MM.1S (cell line): ENCODE data around the gene PINK1.

ENCODE experiments used
- DNase-seq: peaks from one replicate; pipeline ENCODE4 v3.0.0-alpha.2; 2015
- H2AFZ ChIP-seq: fragments of 300-600 bp; sonication (generic); 2 replicates; pipeline ENCODE4 v1.6.0; 2016; ENCODE audit warnings: antibody characterized with exemption, low read length
- H3F3A ChIP-seq: fragments of 300-600 bp; sonication (generic); 2 replicates; pipeline ENCODE4 v1.6.1; 2016; ENCODE audit warnings: mild to moderate bottlenecking, antibody characterized with exemption, low read length, moderate library complexity, mixed read lengths; ENCODE audit not compliant: insufficient read depth
- H3K27ac ChIP-seq: fragments of 300-600 bp; sonication (generic); 2 replicates; pipeline ENCODE4 v1.5.1; 2016; ENCODE audit warnings: mild to moderate bottlenecking, low read length
- H3K27me3 ChIP-seq: fragments of 300-600 bp; sonication (generic); replicated peaks from 2 replicates; pipeline ENCODE4 v1.6.0; 2016; ENCODE audit warnings: low read length; ENCODE audit not compliant: insufficient read depth
- H3K36me3 ChIP-seq: fragments of 300-600 bp; sonication (generic); replicated peaks from 2 replicates; pipeline ENCODE4 v1.6.1; 2016; ENCODE audit warnings: mild to moderate bottlenecking, low read length, mixed read lengths; ENCODE audit not compliant: insufficient read depth
- H3K4me1 ChIP-seq: fragments of 300-600 bp; sonication (generic); 2 replicates; pipeline ENCODE4 v1.6.1; 2016; ENCODE audit warnings: low read length, mixed read lengths
- H3K4me2 ChIP-seq: fragments of 300-600 bp; sonication (generic); 2 replicates; pipeline ENCODE4 v1.6.0; 2016; ENCODE audit warnings: low read depth, low read length
- H3K4me3 ChIP-seq: fragments of 300-600 bp; sonication (generic); 2 replicates; pipeline ENCODE4 v1.5.1; 2016; ENCODE audit warnings: low read length, mixed read lengths
- H3K79me2 ChIP-seq: fragments of 300-600 bp; sonication (generic); 2 replicates; pipeline ENCODE4 v1.6.1; 2016; ENCODE audit warnings: mixed run types, low read length, mixed read lengths
- H3K9ac ChIP-seq: fragments of 300-600 bp; sonication (generic); 2 replicates; pipeline ENCODE4 v1.6.1; 2016; ENCODE audit warnings: low read length, mixed read lengths
- H3K9me2 ChIP-seq: fragments of 300-600 bp; sonication (generic); replicated peaks from 2 replicates; pipeline ENCODE4 v1.6.1; 2016; ENCODE audit warnings: mild to moderate bottlenecking, low read length, mixed read lengths; ENCODE audit not compliant: insufficient read depth
- H3K9me3 ChIP-seq: fragments of 300-600 bp; sonication (generic); replicated peaks from 2 replicates; pipeline ENCODE4 v1.6.1; 2016; ENCODE audit warnings: mild to moderate bottlenecking, low read length, mixed read lengths; ENCODE audit not compliant: insufficient read depth
- H4K20me1 ChIP-seq: fragments of 300-600 bp; sonication (generic); 2 replicates; pipeline ENCODE4 v1.6.1; 2016; ENCODE audit warnings: mild to moderate bottlenecking, low read length, moderate library complexity, mixed read lengths; ENCODE audit not compliant: insufficient read depth
- EZH2 ChIP-seq: fragments of 300-600 bp; sonication (generic); optimal IDR thresholded peaks from 2 replicates; pipeline ENCODE3; 2017; ENCODE audit warnings: low read depth, mild to moderate bottlenecking, antibody characterized with exemption, low read length, mixed read lengths
- EZH2phosphoT487 ChIP-seq: fragments of 300-600 bp; sonication (generic); IDR thresholded peaks from 2 replicates; pipeline ENCODE4 v1.6.1; 2018; ENCODE audit warnings: antibody characterized with exemption, low read length
- TF ChIP-seq, protein P1 (sequence below): fragments of 300-600 bp; sonication (generic); IDR thresholded peaks from 2 replicates; pipeline ENCODE4 v1.5.1; 2016; ENCODE audit warnings: antibody characterized with exemption, low read length, mixed read lengths

PINK1 gene

DNA sequence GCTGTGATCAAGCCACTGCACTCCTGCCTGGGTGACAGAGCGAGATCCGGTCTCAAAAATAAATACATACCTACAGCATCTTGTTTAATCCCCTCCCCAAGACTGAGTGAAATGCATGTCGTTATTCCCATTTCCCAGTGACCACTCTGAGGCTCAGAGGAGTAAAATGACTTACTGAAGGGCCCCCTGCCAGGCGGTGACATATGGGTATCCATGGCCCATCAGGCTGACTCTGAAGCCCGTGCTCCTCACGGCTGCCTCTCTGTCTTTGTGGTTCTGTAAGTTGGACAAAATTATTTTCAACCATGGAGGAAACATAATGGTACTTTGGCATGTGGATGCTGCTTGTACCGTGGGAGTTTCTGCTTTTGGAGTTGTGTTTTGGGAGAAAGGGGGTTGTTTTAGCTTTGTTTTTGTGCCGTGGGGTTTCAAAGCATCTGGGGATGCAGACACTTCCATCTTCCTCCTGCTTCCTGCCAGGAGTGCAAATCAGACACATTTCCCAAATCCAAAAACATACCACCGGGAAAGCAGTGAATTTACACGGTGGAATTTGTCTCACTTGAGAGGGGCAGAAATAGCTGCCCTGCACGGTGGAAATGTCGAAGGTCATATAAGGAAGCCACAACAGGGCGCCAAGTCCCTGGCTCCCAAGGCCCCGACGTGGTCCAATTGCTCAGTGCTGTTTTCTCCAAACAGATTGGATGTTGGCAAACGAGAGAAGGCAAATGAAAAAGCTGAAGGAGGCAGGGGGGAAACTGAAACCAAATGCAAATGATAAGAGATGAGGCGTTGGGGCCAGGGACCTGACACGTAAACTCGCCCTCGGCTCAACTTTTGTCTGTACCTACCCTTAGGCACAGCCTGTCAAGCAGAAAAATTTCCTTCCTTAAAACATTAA is 17.1 kb upstream of the PINK1 start:
- TF ChIP-seq EZH2phosphoT487, result no peak
- TF ChIP-seq EZH2, result no peak
- TF ChIP-seq, protein P1, sequence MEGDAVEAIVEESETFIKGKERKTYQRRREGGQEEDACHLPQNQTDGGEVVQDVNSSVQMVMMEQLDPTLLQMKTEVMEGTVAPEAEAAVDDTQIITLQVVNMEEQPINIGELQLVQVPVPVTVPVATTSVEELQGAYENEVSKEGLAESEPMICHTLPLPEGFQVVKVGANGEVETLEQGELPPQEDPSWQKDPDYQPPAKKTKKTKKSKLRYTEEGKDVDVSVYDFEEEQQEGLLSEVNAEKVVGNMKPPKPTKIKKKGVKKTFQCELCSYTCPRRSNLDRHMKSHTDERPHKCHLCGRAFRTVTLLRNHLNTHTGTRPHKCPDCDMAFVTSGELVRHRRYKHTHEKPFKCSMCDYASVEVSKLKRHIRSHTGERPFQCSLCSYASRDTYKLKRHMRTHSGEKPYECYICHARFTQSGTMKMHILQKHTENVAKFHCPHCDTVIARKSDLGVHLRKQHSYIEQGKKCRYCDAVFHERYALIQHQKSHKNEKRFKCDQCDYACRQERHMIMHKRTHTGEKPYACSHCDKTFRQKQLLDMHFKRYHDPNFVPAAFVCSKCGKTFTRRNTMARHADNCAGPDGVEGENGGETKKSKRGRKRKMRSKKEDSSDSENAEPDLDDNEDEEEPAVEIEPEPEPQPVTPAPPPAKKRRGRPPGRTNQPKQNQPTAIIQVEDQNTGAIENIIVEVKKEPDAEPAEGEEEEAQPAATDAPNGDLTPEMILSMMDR, result no peak
- Histone ChIP-seq H3K27ac (no peak overlapping the region), H3K9me2 (no peaks in the 10 kb centered on the region), H3K4me1 (peaks cover 11% of the 10 kb centered on the region), H3K27me3 (peaks cover 5% of the 10 kb centered on the region; the same call in 1 of the 2 replicates), H3F3A (no peaks in the 10 kb centered on the region), H3K36me3 (no peaks in the 10 kb centered on the region), H3K4me2 (peak overlapping the region; percentile 41; the same call in 1 of the 2 replicates), H2AFZ (0 out of 2 replicates have a peak overlapping the region, but pooled peaks have one; percentile 20), H4K20me1 (no peaks in the 10 kb centered on the region), H3K4me3 (no peak overlapping the region), H3K79me2 (no peaks in the 10 kb centered on the region), H3K9me3 (no peaks in the 10 kb centered on the region), H3K9ac (no peak overlapping the region)
- DNase-seq, result peak; percentile 39

DNA sequence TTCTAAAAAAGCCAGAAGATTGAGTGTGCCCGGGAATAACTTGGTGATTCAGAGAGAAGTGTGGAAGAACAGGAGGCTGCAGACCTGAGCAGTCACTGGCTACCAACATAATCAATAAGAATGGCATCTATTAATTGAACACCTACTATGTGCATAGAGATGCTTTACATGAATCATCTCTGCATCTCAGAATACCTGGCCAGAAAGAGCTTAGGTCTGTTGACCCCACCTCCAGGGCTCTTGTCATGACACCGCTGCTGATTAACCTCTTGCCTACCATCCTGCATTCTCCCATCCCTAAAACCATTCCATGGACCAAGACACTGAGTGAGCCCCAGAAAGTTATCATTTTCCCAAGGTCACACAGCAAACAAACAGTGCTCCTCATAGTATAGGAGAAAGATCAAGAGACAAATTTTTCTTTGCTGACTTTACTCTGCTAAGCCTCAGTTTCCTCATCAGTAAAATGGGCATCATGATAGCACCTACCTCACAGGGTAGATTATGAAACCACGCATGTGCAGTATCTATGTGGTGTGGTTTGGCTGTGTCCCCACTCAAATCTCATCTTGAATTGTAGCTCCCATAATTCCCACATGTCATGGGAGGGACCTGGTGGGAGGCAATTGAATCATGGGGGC is 16.3 kb upstream of the PINK1 start:
- Histone ChIP-seq H3K36me3 (no peaks in the 10 kb centered on the region), H3K79me2 (no peaks in the 10 kb centered on the region), H3K9me3 (no peaks in the 10 kb centered on the region), H3K27ac (no peak overlapping the region), H3K4me3 (no peak overlapping the region), H3K27me3 (peaks cover 5% of the 10 kb centered on the region; the same call in 1 of the 2 replicates), H3F3A (no peaks in the 10 kb centered on the region), H4K20me1 (no peaks in the 10 kb centered on the region), H2AFZ (0 out of 2 replicates have a peak overlapping the region, but pooled peaks have one; percentile 20), H3K9ac (no peak overlapping the region), H3K4me2 (peak overlapping the region; percentile 41; the same call in 1 of the 2 replicates), H3K9me2 (no peaks in the 10 kb centered on the region), H3K4me1 (peaks cover 11% of the 10 kb centered on the region)
- no peak for DNase-seq
- TF ChIP-seq EZH2phosphoT487 (no peak), EZH2 (no peak)
- TF ChIP-seq, protein P1, result no peak

DNA sequence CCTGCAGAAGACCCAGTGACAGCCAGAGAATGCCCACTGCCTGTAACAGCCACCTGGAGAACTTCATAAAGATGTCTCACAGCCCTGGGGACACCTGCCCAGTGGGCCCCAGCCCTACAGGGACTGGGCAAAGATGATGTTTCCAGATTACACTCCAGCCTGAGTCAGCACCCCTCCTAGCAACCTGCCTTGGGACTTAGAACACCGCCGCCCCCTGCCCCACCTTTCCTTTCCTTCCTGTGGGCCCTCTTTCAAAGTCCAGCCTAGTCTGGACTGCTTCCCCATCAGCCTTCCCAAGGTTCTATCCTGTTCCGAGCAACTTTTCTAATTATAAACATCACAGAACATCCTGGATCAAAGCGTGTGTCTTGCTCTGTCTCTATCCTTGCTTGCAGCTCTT is 14.7 kb upstream of the PINK1 start:
- H3K9ac ChIP-seq, result no peak overlapping the region
- H2AFZ ChIP-seq, result no peak overlapping the region
- no peak overlapping the region for H3K4me2 ChIP-seq
- no peak for DNase-seq
- no peaks in the 10 kb centered on the region for H3F3A ChIP-seq
- no peaks in the 10 kb centered on the region for H4K20me1 ChIP-seq
- no peak overlapping the region for H3K27ac ChIP-seq
- TF ChIP-seq, protein P1, result no peak
- TF ChIP-seq EZH2 (no peak), EZH2phosphoT487 (no peak)
- H3K4me1 ChIP-seq, result peaks cover 11% of the 10 kb centered on the region
- no peaks in the 10 kb centered on the region for H3K9me3 ChIP-seq
- no peaks in the 10 kb centered on the region for H3K36me3 ChIP-seq
- H3K79me2 ChIP-seq, result no peaks in the 10 kb centered on the region
- H3K9me2 ChIP-seq, result no peaks in the 10 kb centered on the region
- H3K27me3 ChIP-seq, result peaks cover 10% of the 10 kb centered on the region
- H3K4me3 ChIP-seq, result no peak overlapping the region
